HCT116 (cell line): ENCODE results near the gene GOLGA1. TPM values are rescaled to one million over a fixed set of nuclear protein-coding genes. Genes with fewer than 3 reads are reported as not detected.

Experiments used
- ATAC-seq: fragments of 200-7000 bp; cut with Tn5 transposase; 2 replicates; pipeline ENCODE4 v1.9.1; 2020; ENCODE audit warnings: mild to moderate bottlenecking, moderate library complexity
- BruUV-seq: library from RNA; stranded (reverse); fragments of 400-500 nt; replicated peaks from 2 replicates; lab custom pipeline; 2021; lab: Mats Ljungman, UMichigan
- CTCF ChIA-PET: fragments of 300-600 bp; sonication (Branson Sonifier 250); formaldehyde crosslinking; loops from one replicate; lab custom pipeline; 2021; ENCODE audit warnings: antibody characterized with exemption; lab: Charles Lee
- POLR2A ChIA-PET: fragments of 300-600, 350-600 bp; sonication (Branson Sonifier 250); formaldehyde crosslinking; loops from one replicate; lab custom pipeline; 2021; ENCODE audit warnings: antibody characterized with exemption; lab: Charles Lee
- RAD21 ChIA-PET, 2 experiments: fragments of 300-600 bp; sonication (Branson Sonifier 250); formaldehyde crosslinking; loops; one replicate each; lab custom pipeline; 2023; ENCODE audit warnings: low total read pairs in 2 of 2; ENCODE audit not compliant: uncharacterized antibody in 2 of 2, unreplicated experiment in 2 of 2, low non-redundant PET in 1 of 2; lab: Charles Lee
- DNase-seq: peaks from one replicate; pipeline ENCODE4 v3.0.0-alpha.2; 2010; ENCODE audit warnings: low read depth, low spot score
- H2AFZ ChIP-seq: fragments of 200-600 bp; shearing (Covaris generic), sonication (generic); 2 replicates; pipeline ENCODE4 v1.6.1; 2017; ENCODE audit warnings: low read depth, mixed run types, mixed read lengths, antibody characterized with exemption, low read length; ENCODE audit not compliant: poor library complexity, severe bottlenecking
- H3K27ac ChIP-seq: 2 replicates; pipeline ENCODE4 v1.5.1; 2012; ENCODE audit warnings: low read depth, low read length
- H3K27me3 ChIP-seq: fragments of 200-600 bp; sonication (generic); 2 replicates; pipeline ENCODE4 v1.6.1; 2016; ENCODE audit warnings: mixed run types, low read length, mixed read lengths; ENCODE audit not compliant: insufficient read depth
- H3K36me3 ChIP-seq, 2 experiments: fragments of 200-500 bp in 1 of 2; fragments of 200-600 bp in 1 of 2; sonication (Bioruptor generic) in 1 of 2; sonication (generic) in 1 of 2; 2 replicates each; pipeline versions ENCODE4 v1.5.1 to v1.6.1; 2014 to 2016; ENCODE audit warnings: low read length in 2 of 2, inconsistent platforms in 1 of 2, mixed read lengths in 1 of 2, mixed run types in 1 of 2; ENCODE audit not compliant: insufficient read depth in 2 of 2, control insufficient read depth in 1 of 2
- H3K4me1 ChIP-seq, 2 experiments: fragments of 200-600 bp in 1 of 2; sonication (generic) in 1 of 2; 2 replicates each; pipeline versions ENCODE4 v1.5.1 to v1.6.1; 2012 to 2017; ENCODE audit warnings: low read length in 2 of 2, inconsistent platforms in 1 of 2, mild to moderate bottlenecking in 1 of 2, mixed read lengths in 1 of 2, mixed run types in 1 of 2, moderate library complexity in 1 of 2; ENCODE audit not compliant: insufficient read depth in 2 of 2, control insufficient read depth in 1 of 2
- H3K4me2 ChIP-seq: fragments of 200-600 bp; sonication (generic); 2 replicates; pipeline ENCODE4 v1.6.1; 2017; ENCODE audit warnings: mixed run types, low read length, mixed read lengths
- H3K4me3 ChIP-seq, 2 experiments: fragments of 200-600 bp in 1 of 2; sonication (generic) in 1 of 2; replicated peaks in 1 of 2; 2 replicates each; pipeline ENCODE4 v1.5.1; 2011 to 2016; ENCODE audit warnings: low read length in 2 of 2, control low read depth in 1 of 2, low read depth in 1 of 2, mild to moderate bottlenecking in 1 of 2, mixed read lengths in 1 of 2, mixed run types in 1 of 2
- H3K79me2 ChIP-seq: fragments of 200-600 bp; sonication (generic); 2 replicates; pipeline ENCODE4 v1.6.1; 2017; ENCODE audit warnings: mild to moderate bottlenecking, mixed run types, low read length, moderate library complexity, mixed read lengths; ENCODE audit not compliant: insufficient read depth
- H3K9ac ChIP-seq: fragments of 200-600 bp; sonication (generic); 2 replicates; pipeline ENCODE4 v1.6.1; 2016; ENCODE audit warnings: low read length, mixed read lengths
- H3K9me2 ChIP-seq: fragments of 200-600 bp; sonication (generic), shearing (Covaris generic); 2 replicates; pipeline ENCODE4 v1.6.1; 2017; ENCODE audit warnings: mixed run types, mild to moderate bottlenecking, moderate library complexity; ENCODE audit not compliant: insufficient read depth
- H3K9me3 ChIP-seq, 2 experiments: fragments of 200-500 bp in 1 of 2; fragments of 200-600 bp in 1 of 2; sonication (Bioruptor generic) in 1 of 2; sonication (generic) in 1 of 2; 2 replicates each; pipeline ENCODE4 v1.6.1; 2014 to 2017; ENCODE audit warnings: low read length in 2 of 2, mixed read lengths in 2 of 2, inconsistent platforms in 1 of 2, low read depth in 1 of 2, mild to moderate bottlenecking in 1 of 2, mixed run types in 1 of 2, moderate library complexity in 1 of 2; ENCODE audit not compliant: control insufficient read depth in 1 of 2, insufficient read depth in 1 of 2
- H4K20me1 ChIP-seq: fragments of 200-600 bp; sonication (generic), shearing (Covaris generic); 2 replicates; pipeline ENCODE4 v1.6.1; 2017; ENCODE audit warnings: mixed run types, mild to moderate bottlenecking, moderate library complexity; ENCODE audit not compliant: insufficient read depth
- ATF3 ChIP-seq: IDR thresholded peaks from 2 replicates; pipeline ENCODE4 v1.6.1; 2012
- CEBPB ChIP-seq: IDR thresholded peaks from 2 replicates; pipeline ENCODE4 v1.6.1; 2012; ENCODE audit warnings: low read depth
- CTCF ChIP-seq, 3 experiments: fragments of 200-600 bp in 1 of 3; sonication (generic) in 1 of 3; IDR thresholded peaks in 2 of 3; conservative IDR thresholded peaks in 1 of 3; 2 replicates each; pipeline ENCODE4 v1.5.1; 2012 to 2017; ENCODE audit warnings: low read depth in 2 of 3, low read length in 2 of 3, antibody characterized with exemption in 1 of 3, borderline replicate concordance in 1 of 3, control low read depth in 1 of 3, mild to moderate bottlenecking in 1 of 3, mixed read lengths in 1 of 3, mixed run types in 1 of 3, moderate library complexity in 1 of 3; ENCODE audit not compliant: insufficient read depth in 1 of 3
- ELF1 ChIP-seq: IDR thresholded peaks from 2 replicates; pipeline ENCODE4 v1.6.1; 2012; ENCODE audit warnings: low read depth, borderline replicate concordance
- EZH2phosphoT487 ChIP-seq: fragments of 200-600 bp; IDR thresholded peaks from 2 replicates; pipeline ENCODE4 v1.6.1; 2018; ENCODE audit warnings: antibody characterized with exemption, borderline replicate concordance
- MAX ChIP-seq: IDR thresholded peaks from 2 replicates; pipeline ENCODE4 v1.6.1; 2012
- REST ChIP-seq: IDR thresholded peaks from 2 replicates; pipeline ENCODE4 v1.6.1; 2012; ENCODE audit warnings: low read depth
- TCF7L2 ChIP-seq: IDR thresholded peaks from 2 replicates; pipeline ENCODE4 v1.7.0; 2011; ENCODE audit warnings: borderline replicate concordance, inconsistent platforms; ENCODE audit not compliant: insufficient read depth, insufficient read length; ENCODE audit errors: extremely low read depth
- ZFX ChIP-seq: fragments of 450-650 bp; IDR thresholded peaks from 2 replicates; pipeline ENCODE4 v1.6.1; 2017
- intact Hi-C: fragments of 100-400 bp; cut with micrococcal nuclease; formaldehyde crosslinking; loops from 2 replicates; pipeline ENCODE4 v1.10.0; 2022
- total RNA-seq: library from RNA; stranded (reverse); gene quantifications from one replicate; pipeline ENCODE4 v1.2.1, GENCODE V29; 2021; ENCODE audit not compliant: unreplicated experiment

Gene GOLGA1
- total RNA-seq, 1 experiment from 2014 or later: 13.1 TPM

- no TSS peak for BruUV-seq
- Histone ChIP-seq H3K4me3 (no peak overlapping the region), H3K4me2 (no peak overlapping the region), H3K9me3 (no peaks in the 10 kb centered on the region), H3K27ac (no peak overlapping the region), H3K27me3 (no peaks in the 10 kb centered on the region), H3K36me3 (no peaks in the 10 kb centered on the region; a peak in 2 of 4 replicates), H2AFZ (no peak overlapping the region), H3K79me2 (no peaks in the 10 kb centered on the region), H3K9ac (no peak overlapping the region), H4K20me1 (no peaks in the 10 kb centered on the region; the same call in 1 of the 2 replicates), H3K4me1 (no peaks in the 10 kb centered on the region), H3K9me2 (no peaks in the 10 kb centered on the region)
- intact Hi-C loops: no loop called here
- POLR2A ChIA-PET: no interaction called here
- DNase-seq (no peak), ATAC-seq (no peak)
- no peak for TF ChIP-seq CEBPB
- no peak for TF ChIP-seq ATF3
- TF ChIP-seq REST: no peak
- TF ChIP-seq TCF7L2: no peak
- TF ChIP-seq EZH2phosphoT487: no peak
- TF ChIP-seq MAX: no peak
- no peak for TF ChIP-seq ZFX
- TF ChIP-seq ELF1: no peak
- no peak for TF ChIP-seq CTCF (IDR thresholded peaks at IDR 0.05 in 2 of 3, conservative IDR thresholded peaks at IDR 0.05 in 1 of 3; ENCODE audit: borderline replicate concordance in 1 of 3, insufficient read depth in 1 of 3, low read depth in 2 of 3, low read length in 2 of 3)
- RAD21 ChIA-PET: no interaction called here
- CTCF ChIA-PET: no interaction called here
These were observed 32.8 kb downstream of the GOLGA1 start for GRCh38 chr9:124908098-124908497.
